Vagina (tissue), 2 donors: ENCODE results near the gene CLIC1. TPM values are rescaled to one million over a fixed set of nuclear protein-coding genes. Genes with fewer than 3 reads are reported as not detected.

Experiments
- DNase-seq, 2 donors: peaks; one replicate each; pipeline ENCODE4 v3.0.0-alpha.2; 2017; ENCODE audit errors: extremely low spot score in 2 of 2
- H3K27ac ChIP-seq: fragments of 200-600 bp; sonication (generic); one replicate; pipeline ENCODE4 v1.5.1; 2019
- H3K27me3 ChIP-seq: fragments of 200-600 bp; sonication (generic); one replicate; pipeline ENCODE4 v1.5.1; 2019
- H3K36me3 ChIP-seq, 2 donors: fragments of 200-600 bp; sonication (generic); one replicate each; pipeline ENCODE4 v1.5.1; 2017 to 2019
- H3K4me1 ChIP-seq: fragments of 200-600 bp; sonication (generic); one replicate; pipeline ENCODE4 v1.5.1; 2019
- H3K4me3 ChIP-seq, 2 donors: fragments of 200-600 bp; sonication (generic); 1 replicate in 1 of 2; 2 replicates in 1 of 2; pipeline ENCODE4 v1.5.1; 2016 to 2019
- H3K9me3 ChIP-seq: fragments of 200-600 bp; sonication (generic); one replicate; pipeline ENCODE4 v1.5.1; 2019
- POLR2A ChIP-seq, 2 donors: fragments of 450-650 bp; IDR thresholded peaks; one replicate each; pipeline ENCODE4 v1.6.1; 2017; ENCODE audit warnings: antibody characterized with exemption in 2 of 2, mild to moderate bottlenecking in 2 of 2, moderate library complexity in 2 of 2
- POLR2AphosphoS5 ChIP-seq, 2 donors: sonication (generic); formaldehyde crosslinking; IDR thresholded peaks; one replicate each; pipeline ENCODE4 v1.9.0; 2017; ENCODE audit warnings: antibody characterized with exemption in 2 of 2, mild to moderate bottlenecking in 2 of 2, low read depth in 1 of 2; ENCODE audit not compliant: insufficient read depth in 1 of 2
- intact Hi-C: fragments of 100-400 bp; cut with DNase I; formaldehyde crosslinking; loops from one replicate; pipeline ENCODE4 v1.15.1; 2023
- total RNA-seq: library from RNA; depleted of rRNA; stranded (reverse); fragments of >200 nt; gene quantifications from one replicate; pipeline ENCODE4 v1.2.3, GENCODE V29; 2016
- TF ChIP-seq, protein P1 (sequence below), 3 experiments: fragments of 450-650 bp in 2 of 3; fragments of 200-600 bp in 1 of 3; sonication (generic) in 1 of 3; IDR thresholded peaks; one replicate each; pipeline ENCODE4 v1.5.1; 2017 to 2019; ENCODE audit warnings: antibody characterized with exemption in 3 of 3, mild to moderate bottlenecking in 2 of 3, moderate library complexity in 2 of 3

The CLIC1 gene
- total RNA-seq, 1 donor from 2014 or later, result 250 TPM

DNA sequence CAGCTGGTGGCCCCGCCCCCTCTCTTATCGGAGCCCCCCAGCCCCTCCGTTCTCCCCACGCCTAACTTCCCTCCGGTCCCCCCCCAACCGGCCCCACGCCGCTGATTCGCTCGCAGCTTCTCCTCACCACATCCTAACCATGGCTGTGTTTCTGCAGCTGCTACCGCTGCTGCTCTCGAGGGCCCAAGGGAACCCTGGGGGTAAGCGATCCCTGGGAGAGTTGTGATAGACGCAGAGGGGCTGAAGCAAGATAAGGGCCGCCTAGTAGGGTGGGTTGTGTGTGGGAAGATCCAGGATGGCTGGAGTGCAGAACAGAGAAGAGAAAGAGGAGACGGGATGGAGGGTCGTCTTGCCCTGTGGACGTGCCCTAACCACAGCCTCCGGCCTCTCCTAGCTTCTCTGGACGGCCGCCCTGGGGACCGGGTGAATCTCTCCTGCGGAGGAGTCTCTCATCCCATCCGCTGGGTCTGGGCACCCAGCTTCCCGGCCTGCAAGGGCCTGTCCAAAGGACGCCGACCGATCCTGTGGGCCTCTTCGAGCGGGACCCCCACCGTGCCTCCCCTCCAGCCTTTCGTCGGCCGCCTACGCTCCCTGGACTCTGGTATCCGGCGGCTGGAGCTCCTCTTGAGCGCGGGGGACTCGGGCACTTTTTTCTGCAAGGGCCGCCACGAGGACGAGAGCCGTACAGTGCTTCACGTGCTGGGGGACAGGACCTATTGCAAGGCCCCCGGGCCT, 12.9 kb downstream of the CLIC1 start, which contains the start of gene MPIG6B:
Gene MPIG6B, plus strand, starts transcription at position 129 of the 735 bp plus-strand sequence. Its CDS starts 11 bp downstream, at position 140.
- no peak within 1 kb of the TSS for H3K27ac ChIP-seq
- no peak within 1 kb of the TSS for H3K4me3 ChIP-seq
- peaks cover 32% of the 10 kb centered on the region for H3K4me1 ChIP-seq
- peaks cover 0 to 14% of the 10 kb centered on the region in 2 donors for H3K36me3 ChIP-seq
- intact Hi-C loops, result no loop called here
- H3K27me3 ChIP-seq, result no peaks in the 10 kb centered on the region
- DNase-seq, result no peak
- H3K9me3 ChIP-seq, result no peaks in the 10 kb centered on the region
- TF ChIP-seq POLR2A (IDR thresholded peaks at IDR 0.05) (no peak), POLR2AphosphoS5 (IDR thresholded peaks at IDR 0.05; ENCODE audit: insufficient read depth in 1 of 2, low read depth in 1 of 2) (no peak)
- TF ChIP-seq, protein P1, sequence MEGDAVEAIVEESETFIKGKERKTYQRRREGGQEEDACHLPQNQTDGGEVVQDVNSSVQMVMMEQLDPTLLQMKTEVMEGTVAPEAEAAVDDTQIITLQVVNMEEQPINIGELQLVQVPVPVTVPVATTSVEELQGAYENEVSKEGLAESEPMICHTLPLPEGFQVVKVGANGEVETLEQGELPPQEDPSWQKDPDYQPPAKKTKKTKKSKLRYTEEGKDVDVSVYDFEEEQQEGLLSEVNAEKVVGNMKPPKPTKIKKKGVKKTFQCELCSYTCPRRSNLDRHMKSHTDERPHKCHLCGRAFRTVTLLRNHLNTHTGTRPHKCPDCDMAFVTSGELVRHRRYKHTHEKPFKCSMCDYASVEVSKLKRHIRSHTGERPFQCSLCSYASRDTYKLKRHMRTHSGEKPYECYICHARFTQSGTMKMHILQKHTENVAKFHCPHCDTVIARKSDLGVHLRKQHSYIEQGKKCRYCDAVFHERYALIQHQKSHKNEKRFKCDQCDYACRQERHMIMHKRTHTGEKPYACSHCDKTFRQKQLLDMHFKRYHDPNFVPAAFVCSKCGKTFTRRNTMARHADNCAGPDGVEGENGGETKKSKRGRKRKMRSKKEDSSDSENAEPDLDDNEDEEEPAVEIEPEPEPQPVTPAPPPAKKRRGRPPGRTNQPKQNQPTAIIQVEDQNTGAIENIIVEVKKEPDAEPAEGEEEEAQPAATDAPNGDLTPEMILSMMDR (IDR thresholded peaks at IDR 0.05), result no peak

DNA sequence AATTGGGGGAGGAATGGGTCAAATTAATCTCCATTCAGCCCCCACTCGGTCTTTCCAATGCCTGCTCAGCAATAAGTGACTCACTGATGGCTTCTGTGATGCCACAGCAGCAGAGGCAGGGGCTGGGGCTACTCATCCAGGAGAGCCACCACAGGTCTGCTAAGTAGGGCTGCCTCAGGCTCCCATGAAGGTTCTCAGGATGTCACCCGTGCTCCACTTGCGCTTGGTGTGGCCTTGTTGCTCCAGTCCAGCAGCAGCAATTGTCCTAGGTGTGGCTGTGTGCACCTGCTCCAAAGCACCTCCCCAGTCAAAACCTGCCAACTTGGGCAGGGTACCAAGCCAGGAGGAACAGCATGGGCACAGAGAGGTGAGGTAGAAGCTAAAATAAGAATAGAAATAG, 14.2 kb downstream of the CLIC1 start:
- Histone ChIP-seq H3K9me3 (no peaks in the 10 kb centered on the region), H3K4me1 (peaks cover 20% of the 10 kb centered on the region), H3K36me3 (peaks cover 0 to 11% of the 10 kb centered on the region in 2 donors), H3K27me3 (no peaks in the 10 kb centered on the region), H3K4me3 (no peak overlapping the region), H3K27ac (no peak overlapping the region)
- TF ChIP-seq, protein P1 (IDR thresholded peaks at IDR 0.05), result no peak
- TF ChIP-seq POLR2AphosphoS5 (IDR thresholded peaks at IDR 0.05; ENCODE audit: insufficient read depth in 1 of 2, low read depth in 1 of 2) (no peak), POLR2A (IDR thresholded peaks at IDR 0.05) (no peak)
- no peak for DNase-seq
- intact Hi-C loops, result no loop called here

DNA sequence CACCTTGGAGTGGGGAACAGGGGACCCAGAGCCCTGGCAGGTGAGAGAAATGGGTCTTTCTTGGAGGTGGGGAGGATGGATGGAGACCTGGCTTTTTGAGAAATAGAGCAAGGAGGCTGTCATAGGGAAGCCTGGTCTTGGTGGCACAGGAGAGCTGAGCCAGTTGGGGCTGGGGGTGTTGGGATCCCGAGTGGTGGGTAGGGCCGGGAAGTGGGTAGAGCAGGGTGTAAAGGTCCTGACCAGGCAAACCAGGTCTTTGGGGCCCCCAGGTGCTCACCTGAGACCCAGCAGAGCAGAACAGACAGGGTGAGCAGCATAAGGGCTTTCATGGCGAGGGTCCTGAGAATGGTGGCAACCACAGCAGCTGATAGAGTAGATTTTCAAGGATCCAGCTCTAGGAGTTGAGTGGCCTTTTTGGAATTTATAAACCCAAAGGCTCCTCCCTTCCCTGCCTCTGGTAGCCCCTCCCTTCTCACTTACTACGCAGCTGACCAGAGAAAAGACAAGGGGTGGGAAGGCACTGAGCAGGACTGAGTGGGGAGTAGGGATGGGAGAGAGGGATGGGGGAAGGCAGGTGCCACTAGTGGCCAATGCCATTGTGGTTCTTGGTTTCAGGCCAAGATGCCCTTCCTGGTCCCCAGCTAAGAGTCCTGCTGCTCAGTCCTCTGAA, 14.8 kb downstream of the CLIC1 start, which contains the start of gene LY6G6C:
Gene LY6G6C, minus strand, starts transcription at position 396 of the 670 bp plus-strand sequence. Its CDS starts 67 bp downstream, at position 329.
- Histone ChIP-seq H3K27me3 (no peaks in the 10 kb centered on the region), H3K9me3 (no peaks in the 10 kb centered on the region), H3K36me3 (peaks cover 0 to 4% of the 10 kb centered on the region in 2 donors), H3K4me3 (no peak within 1 kb of the TSS), H3K4me1 (peaks cover 13% of the 10 kb centered on the region), H3K27ac (no peak within 1 kb of the TSS)
- intact Hi-C loops, result no loop called here
- TF ChIP-seq POLR2A (IDR thresholded peaks at IDR 0.05) (no peak), POLR2AphosphoS5 (IDR thresholded peaks at IDR 0.05; ENCODE audit: insufficient read depth in 1 of 2, low read depth in 1 of 2) (no peak)
- no peak for DNase-seq

DNA sequence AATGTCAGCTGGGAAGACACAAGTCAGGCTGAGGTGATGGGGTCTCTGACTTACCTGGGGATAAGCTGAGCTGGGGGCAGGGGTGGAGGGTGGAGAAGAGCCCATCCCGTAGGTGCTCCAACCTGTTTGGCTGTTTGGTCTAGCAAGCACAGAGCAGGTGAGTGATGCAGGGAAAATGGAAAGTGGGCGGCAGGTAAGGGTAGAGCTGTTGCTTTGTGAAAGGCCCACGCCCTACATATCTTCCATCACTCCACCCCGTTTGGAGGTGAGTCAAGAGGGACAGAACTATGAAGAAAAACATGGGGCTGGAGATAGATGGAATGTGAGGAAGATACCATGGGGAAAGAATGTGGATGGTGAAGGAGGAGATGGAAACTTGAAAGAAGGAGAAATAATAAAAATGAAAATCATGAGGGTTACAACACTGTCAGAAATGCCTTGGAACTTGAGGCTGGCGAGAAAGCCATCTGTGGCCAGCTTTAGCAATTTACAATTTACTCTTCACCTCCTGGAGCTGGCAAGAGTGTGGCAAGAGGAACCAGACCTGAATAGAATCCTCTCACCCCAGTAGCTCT, 16.0 kb downstream of the CLIC1 start:
- Histone ChIP-seq H3K4me3 (peak overlapping the region in 1 of 2 donors; percentile 3), H3K9me3 (no peaks in the 10 kb centered on the region), H3K27me3 (no peaks in the 10 kb centered on the region), H3K4me1 (peaks cover 7% of the 10 kb centered on the region), H3K36me3 (no peaks in the 10 kb centered on the region), H3K27ac (no peak overlapping the region)
- intact Hi-C loops, result no loop called here
- DNase-seq, result no peak
- no peak for TF ChIP-seq POLR2A (IDR thresholded peaks at IDR 0.05)
- TF ChIP-seq, protein P1 (IDR thresholded peaks at IDR 0.05), result no peak
- no peak for TF ChIP-seq POLR2AphosphoS5 (IDR thresholded peaks at IDR 0.05; ENCODE audit: insufficient read depth in 1 of 2, low read depth in 1 of 2)

DNA sequence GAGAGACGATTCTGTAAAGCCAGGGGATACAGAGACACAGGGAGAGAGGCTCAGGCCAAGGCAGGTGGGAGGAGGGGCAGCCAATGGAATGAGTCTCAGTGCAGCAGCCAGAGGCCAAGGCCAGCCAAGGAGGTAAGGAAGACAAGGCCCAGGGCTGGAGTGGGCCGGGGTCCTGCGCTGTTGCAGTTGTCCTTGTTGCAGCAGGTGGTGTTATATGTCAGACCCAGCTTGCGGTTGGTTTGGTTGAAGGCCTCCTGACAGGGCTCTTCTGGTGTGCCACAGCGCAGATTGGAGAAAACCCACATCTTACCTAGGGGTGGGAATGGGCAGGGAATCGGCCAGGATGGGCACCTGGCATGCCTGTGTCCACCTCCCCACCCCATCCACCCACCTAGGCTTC, 17.3 kb downstream of the CLIC1 start:
- no peaks in the 10 kb centered on the region for H3K36me3 ChIP-seq
- no peak overlapping the region for H3K4me3 ChIP-seq
- intact Hi-C loops, result no loop called here
- TF ChIP-seq, protein P1 (IDR thresholded peaks at IDR 0.05), result no peak
- no peaks in the 10 kb centered on the region for H3K27me3 ChIP-seq
- peaks cover 13% of the 10 kb centered on the region for H3K4me1 ChIP-seq
- DNase-seq, result no peak
- peak overlapping the region; percentile 71 for H3K27ac ChIP-seq
- no peaks in the 10 kb centered on the region for H3K9me3 ChIP-seq
